Bronchial epithelial cell (primary cell): ENCODE measurements around the gene LRMDA. TPM values are rescaled to one million over a fixed set of nuclear protein-coding genes. Genes with fewer than 3 reads are reported as not detected.

Source experiments
- DNase-seq: peaks from one replicate; pipeline ENCODE4 v3.0.0-alpha.2; 2010; ENCODE audit warnings: low read depth
- FAIRE-seq: peaks from 2 replicates; lab custom pipeline; 2011; peaks lifted over from hg19 to GRCh38; lab: Jason Lieb, UNC
- H3K27me3 ChIP-seq: 2 replicates; pipeline ENCODE4 v1.5.1; 2011; ENCODE audit warnings: low read length; ENCODE audit not compliant: control insufficient read depth, insufficient read depth
- H3K36me3 ChIP-seq: 2 replicates; pipeline ENCODE4 v1.5.1; 2011; ENCODE audit warnings: low read length; ENCODE audit not compliant: control insufficient read depth, insufficient read depth
- H3K4me3 ChIP-seq: 2 replicates; pipeline ENCODE4 v1.5.1; 2011; ENCODE audit warnings: mild to moderate bottlenecking, low read depth, low read length, control low read depth
- CTCF ChIP-seq: IDR thresholded peaks from 2 replicates; pipeline ENCODE4 v1.5.1; 2011; ENCODE audit warnings: mild to moderate bottlenecking, moderate library complexity, low read length, control low read depth, inconsistent platforms; ENCODE audit not compliant: insufficient read depth, severe bottlenecking
- total RNA-seq: library from RNA; depleted of rRNA; stranded (reverse); fragments of >200 nt; gene quantifications from 2 replicates; pipeline ENCODE4 v1.2.1, GENCODE V29; 2014

The LRMDA gene
- total RNA-seq, 1 donor from 2014 or later: 1.6 TPM

GRCh38 chr10:75935240-75935639 is 503.8 kb downstream of the LRMDA start:
- H3K27me3 ChIP-seq: peaks cover 2% of the 10 kb centered on the region
- DNase-seq (no peak), FAIRE-seq (no peak)
- no peaks in the 10 kb centered on the region for H3K36me3 ChIP-seq
- no peak for TF ChIP-seq CTCF
- H3K4me3 ChIP-seq: no peak overlapping the region

- H3K4me3 ChIP-seq: no peak overlapping the region
- no peak for FAIRE-seq
- H3K36me3 ChIP-seq: no peaks in the 10 kb centered on the region
- no peak for DNase-seq
- H3K27me3 ChIP-seq: peaks cover 2% of the 10 kb centered on the region
- no peak for TF ChIP-seq CTCF
Measured at GRCh38 chr10:75935650-75936400, 504.4 kb downstream of the LRMDA start.

- Histone ChIP-seq H3K27me3 (peaks cover 2% of the 10 kb centered on the region), H3K4me3 (no peak overlapping the region), H3K36me3 (no peaks in the 10 kb centered on the region)
- no peak for FAIRE-seq
- no peak for TF ChIP-seq CTCF
- DNase-seq: no peak
Measured at GRCh38 chr10:75936841-75937240, 505.4 kb downstream of the LRMDA start.

GRCh38 chr10:75937823-75938222 is 506.4 kb downstream of the LRMDA start:
- DNase-seq: no peak
- no peaks in the 10 kb centered on the region for H3K36me3 ChIP-seq
- H3K4me3 ChIP-seq: no peak overlapping the region
- TF ChIP-seq CTCF: no peak
- H3K27me3 ChIP-seq: peaks cover 2% of the 10 kb centered on the region
- no peak for FAIRE-seq

GRCh38 chr10:75938380-75939122 is 507.1 kb downstream of the LRMDA start:
- Histone ChIP-seq H3K27me3 (peaks cover 2% of the 10 kb centered on the region), H3K4me3 (no peak overlapping the region), H3K36me3 (no peaks in the 10 kb centered on the region)
- DNase-seq (no peak), FAIRE-seq (no peak)
- TF ChIP-seq CTCF: no peak
